ENCODE measurements around the gene SEBOX. TPM values are rescaled to one million over a fixed set of nuclear protein-coding genes. Genes with fewer than 3 reads are reported as not detected.

SEBOX gene
- total RNA-seq, 2 donors from 2014 or later: not detected

DNA sequence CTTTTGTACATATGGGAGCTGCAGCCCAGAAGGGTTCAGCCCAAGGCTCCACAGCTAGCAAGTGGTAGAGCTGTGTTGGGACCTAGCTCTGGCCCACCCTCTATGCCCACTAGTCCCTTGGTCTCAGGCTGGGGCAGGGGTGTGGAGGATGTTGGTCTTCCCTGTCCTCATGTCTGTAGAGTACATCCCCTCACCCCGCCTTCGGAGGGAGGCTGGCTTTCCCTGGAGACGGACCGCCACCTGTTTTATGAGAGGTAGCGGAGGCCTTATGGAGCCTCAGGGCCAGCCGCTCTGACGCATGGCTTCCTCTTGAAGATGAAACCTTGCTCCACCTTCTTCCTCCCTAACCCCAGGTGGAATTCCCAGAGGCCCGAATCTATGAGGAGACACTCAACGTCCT lies 21.0 kb downstream of the SEBOX start:
- H3K36me3 Mint-ChIP-seq (ENCODE audit: low read depth): peaks cover 76% of the 10 kb centered on the region

DNA sequence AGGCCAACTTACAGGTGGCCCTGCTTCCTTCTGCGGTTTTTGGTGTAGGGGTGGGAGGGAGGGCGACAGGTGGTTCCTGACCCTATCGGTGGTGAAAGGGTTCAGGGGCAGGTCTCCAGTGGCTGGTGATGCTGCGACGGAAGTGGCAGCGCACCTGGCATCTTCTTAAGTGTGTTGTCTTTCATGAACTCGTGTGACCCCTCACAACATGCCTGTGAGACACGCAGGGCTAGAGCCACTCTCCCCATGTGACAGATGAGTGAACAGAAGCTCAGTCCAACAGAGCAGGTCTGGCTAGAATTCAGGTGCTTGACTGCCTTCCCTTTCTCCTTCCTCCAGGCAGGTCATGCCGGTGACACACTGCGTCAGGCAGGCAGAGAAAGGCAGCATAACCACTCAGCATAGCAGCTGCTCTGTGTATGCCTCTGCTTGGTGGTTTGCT lies 21.5 kb downstream of the SEBOX start:
- Histone ChIP-seq H3K36me3 (ENCODE audit: control insufficient read depth, insufficient read depth, low read length) (peaks cover 89% of the 10 kb centered on the region), H3K9ac (ENCODE audit: extremely low read depth, low read length, poor library complexity, severe bottlenecking) (no peak overlapping the region), H3K9me3 (ENCODE audit: control insufficient read depth, low read length) (no peaks in the 10 kb centered on the region), H3K27ac (ENCODE audit: low read depth, low read length) (no peak overlapping the region), H3K4me3 (ENCODE audit: low read length) (no peak overlapping the region), H3K27me3 (ENCODE audit: control insufficient read depth, insufficient read depth, low read length, poor library complexity, severe bottlenecking) (no peaks in the 10 kb centered on the region), H3K4me1 (ENCODE audit: control insufficient read depth, insufficient read depth, low read length) (peaks cover 5% of the 10 kb centered on the region)
- H3K9me3 Mint-ChIP-seq: no peaks in the 10 kb centered on the region
- H3K27ac Mint-ChIP-seq: no peak overlapping the region
- TF ChIP-seq, protein P1, sequence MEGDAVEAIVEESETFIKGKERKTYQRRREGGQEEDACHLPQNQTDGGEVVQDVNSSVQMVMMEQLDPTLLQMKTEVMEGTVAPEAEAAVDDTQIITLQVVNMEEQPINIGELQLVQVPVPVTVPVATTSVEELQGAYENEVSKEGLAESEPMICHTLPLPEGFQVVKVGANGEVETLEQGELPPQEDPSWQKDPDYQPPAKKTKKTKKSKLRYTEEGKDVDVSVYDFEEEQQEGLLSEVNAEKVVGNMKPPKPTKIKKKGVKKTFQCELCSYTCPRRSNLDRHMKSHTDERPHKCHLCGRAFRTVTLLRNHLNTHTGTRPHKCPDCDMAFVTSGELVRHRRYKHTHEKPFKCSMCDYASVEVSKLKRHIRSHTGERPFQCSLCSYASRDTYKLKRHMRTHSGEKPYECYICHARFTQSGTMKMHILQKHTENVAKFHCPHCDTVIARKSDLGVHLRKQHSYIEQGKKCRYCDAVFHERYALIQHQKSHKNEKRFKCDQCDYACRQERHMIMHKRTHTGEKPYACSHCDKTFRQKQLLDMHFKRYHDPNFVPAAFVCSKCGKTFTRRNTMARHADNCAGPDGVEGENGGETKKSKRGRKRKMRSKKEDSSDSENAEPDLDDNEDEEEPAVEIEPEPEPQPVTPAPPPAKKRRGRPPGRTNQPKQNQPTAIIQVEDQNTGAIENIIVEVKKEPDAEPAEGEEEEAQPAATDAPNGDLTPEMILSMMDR (conservative IDR thresholded peaks at IDR 0.05): no peak
- DNase-seq: no peak
- peaks cover 71% of the 10 kb centered on the region for H3K36me3 Mint-ChIP-seq (ENCODE audit: low read depth)
- peaks cover 4% of the 10 kb centered on the region for H3K4me1 Mint-ChIP-seq
- H3K27me3 Mint-ChIP-seq (ENCODE audit: insufficient read depth): no peaks in the 10 kb centered on the region
- no peak overlapping the region for H3K4me3 Mint-ChIP-seq
- 93 to 94% methylated on average over 6 to 10 of the region's 10 CpGs for WGBS, 2 experiments (ENCODE audit: insufficient coverage in 1 of 2, insufficient read length in 1 of 2)

More for the DNA sequence above, 21.0 kb downstream of the SEBOX start:
- Histone ChIP-seq H3K36me3 (ENCODE audit: control insufficient read depth, insufficient read depth, low read length) (peaks cover 93% of the 10 kb centered on the region), H3K27me3 (ENCODE audit: control insufficient read depth, insufficient read depth, low read length, poor library complexity, severe bottlenecking) (no peaks in the 10 kb centered on the region), H3K9me3 (ENCODE audit: control insufficient read depth, low read length) (no peaks in the 10 kb centered on the region), H3K4me3 (ENCODE audit: low read length) (no peak overlapping the region), H3K4me1 (ENCODE audit: control insufficient read depth, insufficient read depth, low read length) (peaks cover 5% of the 10 kb centered on the region), H3K27ac (ENCODE audit: low read depth, low read length) (no peak overlapping the region), H3K9ac (ENCODE audit: extremely low read depth, low read length, poor library complexity, severe bottlenecking) (no peak overlapping the region)
- WGBS, 2 experiments (ENCODE audit: insufficient coverage in 1 of 2, insufficient read length in 1 of 2): 97 to 99% methylated on average over 7 to 9 of the region's 9 CpGs
- DNase-seq: no peak
- TF ChIP-seq, protein P1 (conservative IDR thresholded peaks at IDR 0.05): no peak
- no peak overlapping the region for H3K4me3 Mint-ChIP-seq
- H3K9me3 Mint-ChIP-seq: no peaks in the 10 kb centered on the region
- no peak overlapping the region for H3K27ac Mint-ChIP-seq
- no peaks in the 10 kb centered on the region for H3K27me3 Mint-ChIP-seq (ENCODE audit: insufficient read depth)
- H3K4me1 Mint-ChIP-seq: peaks cover 1% of the 10 kb centered on the region

DNA sequence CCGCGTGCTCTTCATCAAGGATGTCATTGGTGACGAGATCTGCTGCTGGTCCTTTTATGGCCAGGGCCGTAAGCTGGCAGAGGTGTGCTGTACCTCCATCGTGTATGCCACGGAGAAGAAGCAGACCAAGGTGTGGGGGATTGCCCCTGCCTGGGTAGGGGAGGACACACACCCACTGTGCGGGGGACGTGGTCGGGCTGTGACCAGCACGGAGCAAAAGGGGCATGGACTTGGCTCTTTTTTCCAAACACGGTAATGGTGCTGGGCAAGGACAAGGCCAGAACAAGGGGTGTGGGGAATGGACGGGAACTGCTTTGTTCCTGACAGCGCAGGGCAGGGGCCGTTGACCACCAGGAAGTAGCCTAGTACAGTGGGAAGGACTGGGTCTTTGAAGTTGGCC lies 22.7 kb downstream of the SEBOX start:
- TF ChIP-seq, protein P1 (conservative IDR thresholded peaks at IDR 0.05): no peak
- peaks cover 64% of the 10 kb centered on the region for H3K36me3 Mint-ChIP-seq (ENCODE audit: low read depth)
- Histone ChIP-seq H3K9ac (ENCODE audit: extremely low read depth, low read length, poor library complexity, severe bottlenecking) (no peak overlapping the region), H3K36me3 (ENCODE audit: control insufficient read depth, insufficient read depth, low read length) (peaks cover 80% of the 10 kb centered on the region), H3K27ac (ENCODE audit: low read depth, low read length) (no peak overlapping the region), H3K4me3 (ENCODE audit: low read length) (no peak overlapping the region), H3K27me3 (ENCODE audit: control insufficient read depth, insufficient read depth, low read length, poor library complexity, severe bottlenecking) (no peaks in the 10 kb centered on the region), H3K9me3 (ENCODE audit: control insufficient read depth, low read length) (no peaks in the 10 kb centered on the region), H3K4me1 (ENCODE audit: control insufficient read depth, insufficient read depth, low read length) (peaks cover 5% of the 10 kb centered on the region)
- peaks cover 7% of the 10 kb centered on the region for H3K4me1 Mint-ChIP-seq
- no peak overlapping the region for H3K27ac Mint-ChIP-seq
- no peak for DNase-seq
- WGBS, 2 experiments (ENCODE audit: insufficient coverage in 1 of 2, insufficient read length in 1 of 2): 93 to 96% methylated on average over 13 to 14 of the region's 14 CpGs
- H3K27me3 Mint-ChIP-seq (ENCODE audit: insufficient read depth): no peaks in the 10 kb centered on the region
- no peak overlapping the region for H3K4me3 Mint-ChIP-seq
- H3K9me3 Mint-ChIP-seq: no peaks in the 10 kb centered on the region

Data from endodermal cell (in vitro differentiated cells).